ENCODE results near the gene RNF149.

Gene RNF149

DNA sequence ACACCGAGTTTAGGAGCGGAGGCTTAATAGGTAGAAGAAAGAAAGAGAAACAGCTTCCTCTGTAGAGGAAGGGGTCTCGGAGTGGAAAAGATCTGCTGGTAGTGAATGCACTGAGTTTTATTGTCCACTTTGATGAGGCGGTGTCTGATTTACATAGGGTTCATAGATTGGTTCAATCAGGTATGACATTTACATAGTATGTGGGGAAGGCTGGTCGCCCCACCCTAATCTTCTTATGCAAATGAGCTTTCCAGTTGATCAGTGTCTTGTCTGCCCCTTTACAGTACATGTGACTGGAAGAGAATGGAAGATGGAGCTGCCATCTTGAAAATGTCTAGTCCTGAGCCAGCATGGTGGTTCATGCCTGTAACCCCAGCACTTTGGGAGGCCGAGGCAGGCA, 75.7 kb downstream of the RNF149 start:
- H3K4me3 Mint-ChIP-seq: no peak overlapping the region
- no peak overlapping the region for H3K27ac Mint-ChIP-seq
- H3K36me3 Mint-ChIP-seq (ENCODE audit: low read depth): no peaks in the 10 kb centered on the region
- no peak for DNase-seq
- peaks cover 43% of the 10 kb centered on the region for H3K9me3 Mint-ChIP-seq
- TF ChIP-seq, protein P1, sequence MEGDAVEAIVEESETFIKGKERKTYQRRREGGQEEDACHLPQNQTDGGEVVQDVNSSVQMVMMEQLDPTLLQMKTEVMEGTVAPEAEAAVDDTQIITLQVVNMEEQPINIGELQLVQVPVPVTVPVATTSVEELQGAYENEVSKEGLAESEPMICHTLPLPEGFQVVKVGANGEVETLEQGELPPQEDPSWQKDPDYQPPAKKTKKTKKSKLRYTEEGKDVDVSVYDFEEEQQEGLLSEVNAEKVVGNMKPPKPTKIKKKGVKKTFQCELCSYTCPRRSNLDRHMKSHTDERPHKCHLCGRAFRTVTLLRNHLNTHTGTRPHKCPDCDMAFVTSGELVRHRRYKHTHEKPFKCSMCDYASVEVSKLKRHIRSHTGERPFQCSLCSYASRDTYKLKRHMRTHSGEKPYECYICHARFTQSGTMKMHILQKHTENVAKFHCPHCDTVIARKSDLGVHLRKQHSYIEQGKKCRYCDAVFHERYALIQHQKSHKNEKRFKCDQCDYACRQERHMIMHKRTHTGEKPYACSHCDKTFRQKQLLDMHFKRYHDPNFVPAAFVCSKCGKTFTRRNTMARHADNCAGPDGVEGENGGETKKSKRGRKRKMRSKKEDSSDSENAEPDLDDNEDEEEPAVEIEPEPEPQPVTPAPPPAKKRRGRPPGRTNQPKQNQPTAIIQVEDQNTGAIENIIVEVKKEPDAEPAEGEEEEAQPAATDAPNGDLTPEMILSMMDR (IDR thresholded peaks at IDR 0.05): no peak
- H3K4me1 Mint-ChIP-seq: no peaks in the 10 kb centered on the region
- peaks cover 5% of the 10 kb centered on the region for H3K27me3 Mint-ChIP-seq (ENCODE audit: low read depth, poor library complexity)

DNA sequence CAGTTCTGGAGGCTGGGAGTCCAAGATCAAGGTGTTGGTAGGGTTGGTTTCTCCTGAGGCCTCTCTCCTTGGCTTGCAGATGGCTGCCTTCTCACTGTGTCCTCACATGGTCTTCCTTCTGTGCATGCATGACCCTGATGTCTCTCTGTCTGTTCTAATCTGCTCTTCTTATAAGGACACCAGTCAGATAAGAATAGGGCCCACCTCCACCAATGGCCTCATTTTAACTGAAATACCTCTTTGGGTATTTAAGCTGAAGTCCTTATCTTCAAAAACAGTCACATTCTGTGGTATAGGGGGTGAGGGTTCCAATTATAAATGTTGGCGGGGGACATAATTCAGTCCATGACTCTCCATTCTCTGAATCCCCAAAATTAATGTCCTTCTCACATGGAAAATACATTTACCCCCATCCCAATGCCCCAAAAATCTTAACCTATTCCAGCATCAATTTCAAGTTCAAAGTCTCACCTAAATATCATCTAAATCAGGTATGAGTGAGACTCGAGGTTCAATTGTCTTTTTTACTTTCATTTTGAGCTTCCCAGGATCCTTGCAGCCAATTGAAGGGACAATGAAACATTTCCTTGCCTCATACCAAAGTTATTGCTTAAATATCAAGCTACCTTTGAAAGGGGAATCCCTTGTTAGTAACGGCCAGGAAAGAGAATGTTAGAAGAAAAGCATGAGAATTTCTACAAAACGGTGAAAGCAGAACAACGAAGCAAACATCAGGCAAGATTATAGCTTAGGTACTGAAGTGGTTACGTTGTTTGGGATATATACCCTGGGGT, 76.4 kb downstream of the RNF149 start:
- DNase-seq: no peak
- peaks cover 43% of the 10 kb centered on the region for H3K9me3 Mint-ChIP-seq
- H3K36me3 Mint-ChIP-seq (ENCODE audit: low read depth): no peaks in the 10 kb centered on the region
- no peak overlapping the region for H3K4me3 Mint-ChIP-seq
- TF ChIP-seq, protein P1 (IDR thresholded peaks at IDR 0.05): no peak
- no peak overlapping the region for H3K27ac Mint-ChIP-seq
- H3K4me1 Mint-ChIP-seq: no peaks in the 10 kb centered on the region
- H3K27me3 Mint-ChIP-seq (ENCODE audit: low read depth, poor library complexity): peaks cover 5% of the 10 kb centered on the region

DNA sequence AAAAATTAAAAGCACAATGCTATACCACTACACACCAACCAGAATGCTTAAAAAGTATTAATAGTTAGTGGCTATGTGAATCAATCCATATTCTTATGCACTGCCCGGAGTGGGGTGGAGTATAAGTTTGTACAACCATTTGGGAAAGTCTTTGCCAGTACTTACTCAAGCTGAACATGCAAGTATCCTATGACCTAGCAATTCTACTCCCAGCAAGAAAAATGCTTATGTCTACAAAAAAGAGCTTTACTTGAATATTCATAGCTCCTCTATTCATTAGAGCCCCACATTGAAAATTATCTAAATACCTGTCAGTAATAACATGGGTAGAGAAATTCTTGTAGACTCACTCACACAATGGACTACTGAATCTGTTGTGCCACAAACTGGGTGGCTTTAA, 77.3 kb downstream of the RNF149 start:
- TF ChIP-seq, protein P1 (IDR thresholded peaks at IDR 0.05): no peak
- Mint-ChIP-seq H3K9me3 (peaks cover 34% of the 10 kb centered on the region), H3K27me3 (ENCODE audit: low read depth, poor library complexity) (peaks cover 8% of the 10 kb centered on the region), H3K36me3 (ENCODE audit: low read depth) (no peaks in the 10 kb centered on the region), H3K4me1 (no peaks in the 10 kb centered on the region), H3K27ac (no peak overlapping the region), H3K4me3 (no peak overlapping the region)
- no peak for DNase-seq

DNA sequence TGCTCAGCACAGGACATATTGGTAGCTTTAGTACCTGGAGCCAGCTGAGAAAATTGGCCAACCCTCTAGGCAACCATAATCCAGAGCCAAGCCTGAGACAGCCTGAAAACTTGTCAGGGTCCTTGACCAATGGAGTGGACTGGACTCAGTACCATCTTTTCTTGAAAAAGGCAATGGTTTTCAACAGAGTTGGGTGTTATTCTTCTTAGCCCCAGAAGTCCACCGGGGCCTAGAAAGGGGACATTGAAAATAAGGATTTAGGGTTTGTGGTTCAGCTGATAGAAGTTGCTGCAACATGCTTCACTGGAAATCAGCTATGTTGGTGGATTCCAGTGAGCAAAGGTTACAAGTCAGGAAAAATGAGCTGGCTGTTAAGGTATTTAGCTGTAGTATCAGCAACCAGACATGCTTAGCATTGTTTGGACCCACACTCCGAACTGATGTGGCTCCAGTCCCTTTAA, 77.9 kb downstream of the RNF149 start:
- H3K4me1 Mint-ChIP-seq: no peaks in the 10 kb centered on the region
- no peaks in the 10 kb centered on the region for H3K36me3 Mint-ChIP-seq (ENCODE audit: low read depth)
- peaks cover 8% of the 10 kb centered on the region for H3K27me3 Mint-ChIP-seq (ENCODE audit: low read depth, poor library complexity)
- H3K4me3 Mint-ChIP-seq: no peak overlapping the region
- no peak for DNase-seq
- TF ChIP-seq, protein P1 (IDR thresholded peaks at IDR 0.05): no peak
- H3K9me3 Mint-ChIP-seq: peaks cover 28% of the 10 kb centered on the region
- H3K27ac Mint-ChIP-seq: no peak overlapping the region
